ENCODE data around the gene UBE2J2.

The UBE2J2 gene

DNA sequence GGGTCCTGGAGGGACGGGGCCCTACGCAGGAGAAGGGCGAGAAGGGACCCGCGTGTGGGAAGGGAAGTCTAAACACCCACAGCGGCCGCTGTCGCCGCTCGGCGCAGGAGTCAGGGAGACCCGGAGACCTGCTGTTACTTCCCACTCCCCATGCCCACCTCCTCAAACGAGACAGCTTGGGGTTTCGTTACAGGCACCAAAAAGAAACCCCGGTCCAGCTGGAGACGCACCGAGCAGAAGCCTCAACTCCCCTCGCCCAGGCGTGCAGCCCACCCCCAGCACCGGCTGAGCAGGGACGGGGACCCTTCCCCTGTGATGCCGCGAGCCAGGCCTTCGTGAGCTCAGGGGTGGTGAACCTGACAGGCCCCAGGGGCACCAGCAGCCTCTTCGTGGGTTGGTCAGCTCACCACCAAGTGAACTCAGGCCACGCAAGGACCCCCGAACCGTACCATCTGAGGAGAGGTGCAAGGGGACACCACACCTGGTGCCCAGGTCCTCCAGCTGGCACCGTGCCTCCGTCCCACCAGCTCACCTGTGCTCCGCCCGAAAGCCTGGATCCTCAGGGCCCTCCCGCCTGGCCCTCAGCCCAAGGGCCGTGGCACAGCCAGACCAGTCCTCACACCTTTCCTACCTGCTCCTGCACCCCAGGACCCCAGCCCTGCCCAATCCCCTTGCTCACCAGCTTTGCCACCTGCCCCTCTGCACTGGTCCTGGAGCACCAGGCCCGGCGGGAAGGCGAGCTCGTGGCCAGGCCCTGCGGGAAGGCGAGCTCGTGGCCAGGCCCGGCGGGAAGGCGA is 46.9 kb downstream of the UBE2J2 start:
- no peak for DNase-seq (ENCODE audit: low read depth)

DNA sequence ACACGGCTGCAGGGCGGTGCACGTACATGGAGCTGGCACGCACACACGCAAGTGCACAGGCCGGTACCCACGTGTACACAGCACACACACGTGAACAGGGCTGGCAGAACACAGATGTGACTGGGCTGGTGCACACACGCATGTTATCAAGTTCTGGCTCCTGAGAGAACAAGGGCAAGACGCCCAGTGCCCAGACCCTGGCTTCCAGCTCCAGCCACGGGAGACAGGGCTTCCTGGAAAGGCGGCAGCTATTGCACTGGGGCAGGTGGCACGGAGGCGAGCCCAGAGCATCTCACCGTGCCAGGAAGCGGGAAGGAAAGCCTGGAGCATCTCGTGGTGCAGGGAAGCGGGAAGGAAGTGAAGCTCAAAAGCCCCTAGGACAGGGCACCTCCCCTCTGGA is 47.7 kb downstream of the UBE2J2 start:
- no peak for DNase-seq (ENCODE audit: low read depth)

GRCh38 chr1:1225238-1225845 is 48.3 kb downstream of the UBE2J2 start:
- no peak for DNase-seq (ENCODE audit: low read depth)

GRCh38 chr1:1223891-1224290 is 49.8 kb downstream of the UBE2J2 start:
- no peak for DNase-seq (ENCODE audit: low read depth)

- no peak for DNase-seq (ENCODE audit: low read depth)
These were observed 50.3 kb downstream of the UBE2J2 start for GRCh38 chr1:1223321-1223720.

GRCh38 chr1:1222575-1223225 is 51.0 kb downstream of the UBE2J2 start:
- no peak for DNase-seq (ENCODE audit: low read depth)

DNA sequence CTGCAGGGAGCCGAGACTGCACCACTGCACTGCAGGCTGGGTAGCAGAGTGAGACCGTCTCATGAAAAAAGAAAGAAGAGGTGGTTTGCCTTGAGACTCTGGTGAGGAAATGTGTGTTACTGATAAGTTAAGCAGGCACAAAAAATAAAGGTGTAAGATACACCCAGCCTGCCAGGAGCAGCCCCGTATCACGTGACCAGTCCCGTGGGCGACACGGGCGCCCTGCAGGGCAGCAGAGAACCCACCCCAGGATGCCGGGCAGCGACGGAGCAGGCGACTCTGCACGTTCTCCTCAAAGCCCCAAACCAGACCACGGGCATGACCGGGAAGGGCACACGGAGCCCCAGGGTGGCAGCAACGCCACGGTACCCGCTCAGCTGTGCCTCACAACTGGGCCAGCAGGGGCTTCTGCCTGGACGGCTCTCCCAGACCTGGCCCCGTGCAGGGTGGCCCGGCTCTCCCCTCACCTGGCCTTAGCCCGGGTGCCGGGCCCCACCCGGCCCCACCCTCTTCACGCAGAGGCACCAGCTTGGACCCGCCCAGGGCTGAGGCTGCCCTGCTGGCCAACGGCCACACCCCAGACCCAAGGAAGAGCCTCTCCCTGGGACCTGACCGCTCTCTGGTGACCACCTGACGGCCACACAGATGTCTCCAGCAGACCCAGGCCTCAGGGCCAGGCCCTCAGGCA is 51.6 kb downstream of the UBE2J2 start:
- no peak for DNase-seq (ENCODE audit: low read depth)

- no peak for DNase-seq (ENCODE audit: low read depth)
These were observed 53.5 kb downstream of the UBE2J2 start for GRCh38 chr1:1220197-1220596.

GRCh38 chr1:1219341-1219740 is 54.3 kb downstream of the UBE2J2 start:
- peak; percentile 65 for DNase-seq (ENCODE audit: low read depth)

- DNase-seq (ENCODE audit: low read depth), result no peak
These were observed 55.0 kb downstream of the UBE2J2 start for GRCh38 chr1:1218524-1219200.

DNA sequence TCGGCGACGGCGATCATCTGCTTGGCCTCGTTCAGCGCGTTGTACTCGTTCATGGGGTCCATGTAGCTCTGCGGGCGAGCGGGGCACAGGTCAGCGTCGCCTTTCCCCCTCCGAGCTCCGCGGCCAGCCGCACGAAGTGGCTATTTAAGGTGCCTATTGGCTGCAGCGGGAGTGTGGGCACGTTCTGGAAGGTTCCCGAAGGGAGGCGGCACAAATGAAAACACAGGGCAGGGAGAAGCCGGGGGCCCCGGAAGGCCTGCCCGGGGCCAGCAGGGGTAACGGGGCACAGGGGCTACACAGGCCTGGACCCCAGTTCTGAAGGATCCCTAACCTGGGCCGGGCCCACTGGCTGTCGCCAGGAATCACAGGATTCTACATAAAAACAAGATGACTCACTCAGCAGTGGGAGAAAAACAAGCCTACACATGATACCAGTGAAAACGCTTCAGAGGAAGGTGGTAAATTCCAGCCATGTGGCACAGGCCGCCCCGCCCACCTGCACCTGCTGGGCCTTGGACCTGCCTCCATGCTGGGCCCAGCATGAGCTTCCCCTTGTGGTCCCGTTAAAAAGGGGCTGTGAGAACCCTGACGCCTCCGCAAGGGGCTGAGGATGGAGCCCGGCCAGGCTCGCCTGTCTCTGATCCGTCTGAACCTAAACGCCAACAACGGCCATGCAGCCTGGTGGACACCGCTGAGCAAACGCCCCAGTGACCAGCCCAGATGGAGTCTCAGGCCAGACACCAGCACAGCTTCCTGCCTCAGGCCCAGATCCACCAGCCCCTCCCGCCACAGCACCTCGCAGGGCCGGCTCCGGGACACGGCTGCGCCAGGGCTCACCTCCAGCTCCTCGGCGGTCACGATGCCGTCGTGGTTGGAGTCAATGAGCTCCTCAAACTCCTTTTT is 55.8 kb downstream of the UBE2J2 start:
- no peak for DNase-seq (ENCODE audit: low read depth)

DNA sequence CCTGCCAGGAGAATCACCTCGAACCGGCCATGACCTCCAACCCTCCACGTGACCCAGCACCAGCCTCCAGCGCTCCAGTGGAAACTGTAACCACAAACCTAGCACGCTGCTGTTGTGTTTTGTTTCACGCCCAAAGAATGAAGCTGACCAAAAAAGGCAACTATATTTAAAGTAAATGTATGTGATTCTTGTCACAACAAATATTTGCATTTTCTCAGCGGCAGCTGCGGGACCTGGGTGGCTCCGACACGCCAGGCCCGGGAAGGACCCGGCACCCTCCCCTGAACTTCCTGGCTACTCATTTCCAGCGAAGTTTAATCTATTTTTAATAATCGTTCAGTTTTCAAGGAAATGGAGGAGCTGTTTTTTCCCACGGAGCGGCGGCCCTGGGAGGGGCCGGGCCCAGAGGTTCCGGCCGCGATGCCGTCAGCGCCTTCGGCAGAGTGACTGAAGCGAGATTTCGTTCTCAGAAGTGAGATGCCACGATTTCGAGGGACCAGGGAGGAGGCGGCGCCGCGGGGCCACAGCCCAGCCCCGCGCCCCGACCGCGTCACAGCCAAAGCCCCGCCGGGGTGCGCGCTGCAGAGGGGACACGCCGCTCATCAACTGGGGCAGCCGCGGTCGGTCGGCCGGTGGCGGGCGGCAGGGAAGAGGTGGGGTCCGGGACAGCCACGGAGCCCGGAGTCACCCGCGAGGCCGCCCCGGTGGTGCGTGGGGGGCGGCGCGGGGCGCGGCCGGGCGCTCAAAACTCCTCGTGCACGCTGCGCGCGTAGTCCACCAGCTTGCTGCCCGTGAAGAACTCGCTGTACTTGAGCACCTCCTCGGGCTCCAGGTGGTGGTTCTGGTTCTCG is 56.7 kb downstream of the UBE2J2 start:
- peak; percentile 63 for DNase-seq (ENCODE audit: low read depth)

- DNase-seq (ENCODE audit: low read depth), result no peak
These were observed 57.6 kb downstream of the UBE2J2 start for GRCh38 chr1:1215881-1216605.

GRCh38 chr1:1215080-1215676 is 58.5 kb downstream of the UBE2J2 start:
- peak; percentile 46 for DNase-seq (ENCODE audit: low read depth)

DNA sequence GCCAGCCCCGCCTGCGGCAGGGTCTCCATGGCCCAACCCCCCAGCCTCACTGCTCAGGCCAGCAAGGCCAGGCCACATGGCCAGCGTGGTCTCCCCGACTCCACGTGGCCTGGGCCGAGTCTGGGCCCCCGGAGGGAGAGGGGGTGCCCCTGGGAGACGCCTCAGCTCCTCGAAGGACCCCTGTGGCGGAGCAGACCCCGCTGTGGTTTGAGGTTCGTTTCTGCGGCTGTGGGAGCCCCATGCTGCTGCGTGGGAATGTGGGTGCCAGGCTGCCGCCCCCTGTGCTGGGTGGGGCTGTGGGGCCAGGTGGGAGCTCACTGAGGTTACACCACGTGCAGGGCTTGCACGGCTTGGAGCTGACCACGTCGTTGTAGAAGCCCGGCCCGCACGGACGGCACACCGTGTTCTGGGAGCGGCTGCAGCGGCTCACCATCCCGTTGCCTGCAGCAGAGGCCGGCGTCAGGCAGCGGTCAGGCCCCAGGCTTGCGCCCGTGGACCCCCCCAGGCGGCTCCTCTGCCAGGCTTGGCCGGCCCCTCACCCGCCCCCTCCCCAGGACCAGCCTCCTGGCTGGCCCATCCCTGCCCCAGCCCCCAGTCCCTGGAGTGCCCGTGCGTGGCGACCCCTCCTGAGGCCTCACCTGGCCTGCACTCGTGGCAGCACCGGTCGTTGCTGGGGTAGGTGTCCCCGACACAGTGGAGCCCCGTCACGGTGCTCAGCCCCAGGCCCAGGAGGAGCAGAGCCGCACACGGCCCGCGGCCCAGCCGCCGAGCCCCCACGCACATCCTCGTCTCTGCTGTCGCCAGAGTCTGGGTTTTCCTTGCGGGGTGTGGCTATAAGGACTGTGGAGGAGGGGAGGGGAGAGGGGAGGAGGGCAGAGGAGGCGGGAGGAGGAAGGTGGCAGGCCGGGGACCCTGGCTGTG is 60.0 kb downstream of the UBE2J2 start, which contains the start of gene TNFRSF4:
TNFRSF4 (minus strand) TSS at position 809 of the 921 bp plus-strand sequence; CDS start at position 783, 26 bp downstream.
- DNase-seq (ENCODE audit: low read depth), result no peak

DNA sequence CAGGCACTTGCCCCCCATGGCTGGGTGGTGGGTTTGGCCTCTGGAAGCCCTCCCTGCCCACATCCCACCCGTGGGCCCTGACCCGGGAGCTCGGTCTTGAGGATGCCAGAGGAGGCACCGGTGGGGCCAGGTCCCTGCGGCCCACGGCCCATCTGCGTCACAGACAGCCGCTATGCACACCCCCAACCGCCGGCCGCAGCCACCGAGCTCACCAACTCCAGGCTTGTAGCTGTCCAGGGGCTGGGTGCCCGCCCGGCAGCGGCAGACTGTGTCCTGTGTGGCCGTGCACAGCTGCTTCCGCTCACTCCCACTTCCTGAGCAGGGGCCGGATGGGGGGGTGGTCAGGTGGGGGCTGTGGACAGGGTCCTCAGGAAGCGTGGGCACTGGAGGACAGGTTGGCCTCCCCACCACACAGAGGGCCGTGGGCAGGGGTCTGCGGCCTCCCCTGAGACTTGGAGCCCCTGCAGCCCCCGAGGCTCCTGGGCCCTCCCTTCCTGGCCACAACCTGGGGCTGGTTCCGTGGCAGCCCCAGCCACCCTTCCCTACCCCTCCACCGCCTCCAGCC is 60.8 kb downstream of the UBE2J2 start:
- no peak for DNase-seq (ENCODE audit: low read depth)

Measured in T-helper 22 cell (primary cell).